Measurements from ENCODE around the gene PIANP. TPM values are rescaled to one million over a fixed set of nuclear protein-coding genes. Genes with fewer than 3 reads are reported as not detected.
"Not testable (repeated sequence)": the region's sequence is repeated elsewhere in the genome, so short reads cannot be mapped to it uniquely, and the experiment has no call there.

PIANP gene, protein sequence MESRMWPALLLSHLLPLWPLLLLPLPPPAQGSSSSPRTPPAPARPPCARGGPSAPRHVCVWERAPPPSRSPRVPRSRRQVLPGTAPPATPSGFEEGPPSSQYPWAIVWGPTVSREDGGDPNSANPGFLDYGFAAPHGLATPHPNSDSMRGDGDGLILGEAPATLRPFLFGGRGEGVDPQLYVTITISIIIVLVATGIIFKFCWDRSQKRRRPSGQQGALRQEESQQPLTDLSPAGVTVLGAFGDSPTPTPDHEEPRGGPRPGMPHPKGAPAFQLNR
- total RNA-seq, result 0.36 and 5.5 TPM in 2 replicates
- 4.1 and 5.0 TPM in 2 replicates for polyA plus RNA-seq

DNA sequence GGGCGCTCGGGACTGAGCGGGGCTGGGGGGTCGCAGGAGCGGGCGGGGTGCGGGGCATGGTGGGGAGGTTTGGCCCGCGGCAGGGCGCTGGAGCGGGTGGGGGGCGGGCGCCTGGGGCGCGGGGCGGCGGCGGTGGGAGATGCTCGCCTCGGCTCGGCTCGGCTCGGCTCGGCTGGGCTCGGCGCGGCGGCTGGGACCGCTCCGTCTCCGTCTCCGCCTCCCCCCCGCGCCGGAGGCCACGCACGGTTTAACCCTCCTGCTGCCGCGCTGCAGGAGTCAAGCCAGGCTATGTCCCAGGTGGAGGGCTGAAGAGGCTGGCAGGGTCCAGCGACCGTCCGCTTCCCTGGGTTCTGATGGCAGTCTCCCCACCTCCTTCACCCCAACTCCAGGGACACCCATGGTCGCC, at the start of gene PIANP:
TSS of gene PIANP (minus strand) at position 170 of the 406 bp plus-strand sequence. CDS start 2,754 bp downstream, outside the sequence.
- Histone ChIP-seq H3K9me3 (ENCODE audit: low read depth) (no peaks in the 10 kb centered on the region), H3K27ac (no peak within 1 kb of the TSS), H3K4me1 (ENCODE audit: low read depth) (peaks cover 5% of the 10 kb centered on the region), H3K36me3 (no peaks in the 10 kb centered on the region), H3K4me3 (peak within 1 kb of the TSS; percentile 71), H3K27me3 (peaks cover 40% of the 10 kb centered on the region)
- TF ChIP-seq, protein P1, sequence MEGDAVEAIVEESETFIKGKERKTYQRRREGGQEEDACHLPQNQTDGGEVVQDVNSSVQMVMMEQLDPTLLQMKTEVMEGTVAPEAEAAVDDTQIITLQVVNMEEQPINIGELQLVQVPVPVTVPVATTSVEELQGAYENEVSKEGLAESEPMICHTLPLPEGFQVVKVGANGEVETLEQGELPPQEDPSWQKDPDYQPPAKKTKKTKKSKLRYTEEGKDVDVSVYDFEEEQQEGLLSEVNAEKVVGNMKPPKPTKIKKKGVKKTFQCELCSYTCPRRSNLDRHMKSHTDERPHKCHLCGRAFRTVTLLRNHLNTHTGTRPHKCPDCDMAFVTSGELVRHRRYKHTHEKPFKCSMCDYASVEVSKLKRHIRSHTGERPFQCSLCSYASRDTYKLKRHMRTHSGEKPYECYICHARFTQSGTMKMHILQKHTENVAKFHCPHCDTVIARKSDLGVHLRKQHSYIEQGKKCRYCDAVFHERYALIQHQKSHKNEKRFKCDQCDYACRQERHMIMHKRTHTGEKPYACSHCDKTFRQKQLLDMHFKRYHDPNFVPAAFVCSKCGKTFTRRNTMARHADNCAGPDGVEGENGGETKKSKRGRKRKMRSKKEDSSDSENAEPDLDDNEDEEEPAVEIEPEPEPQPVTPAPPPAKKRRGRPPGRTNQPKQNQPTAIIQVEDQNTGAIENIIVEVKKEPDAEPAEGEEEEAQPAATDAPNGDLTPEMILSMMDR (IDR thresholded peaks at IDR 0.05; ENCODE audit: low read depth, low read length), result no peak
- peak; percentile 40 to 81 for DNase-seq (ENCODE audit: low read depth in 1 of 2, low spot score in 1 of 2)

DNA sequence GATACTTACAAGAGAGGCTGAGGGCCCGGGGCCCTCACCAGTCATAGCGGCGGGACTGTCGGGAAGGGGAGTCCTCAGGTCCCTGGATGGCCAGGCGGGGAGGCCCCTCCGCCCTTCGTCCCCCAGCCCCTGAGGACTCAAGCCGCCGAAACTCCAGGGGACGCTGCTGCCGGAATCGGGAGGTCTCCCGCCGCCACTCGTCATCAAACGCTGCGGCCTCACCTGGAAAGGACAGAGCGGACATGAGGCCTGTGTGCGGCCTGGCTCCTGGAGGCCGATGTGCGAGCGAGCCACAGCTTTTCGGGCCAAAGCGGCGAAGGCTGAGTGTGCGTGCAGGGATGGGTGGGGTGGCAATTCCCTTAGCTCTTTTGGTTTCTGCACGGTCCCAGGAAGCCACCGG, 48.1 kb upstream of the PIANP start:
- Histone ChIP-seq H3K9me3 (ENCODE audit: low read depth) (no peaks in the 10 kb centered on the region), H3K27me3 (no peaks in the 10 kb centered on the region), H3K27ac (no peak overlapping the region), H3K4me3 (no peak overlapping the region), H3K4me1 (ENCODE audit: low read depth) (peaks cover under 1% of the 10 kb centered on the region), H3K36me3 (peaks cover 52% of the 10 kb centered on the region)
- no peak for DNase-seq (ENCODE audit: low read depth in 1 of 2, low spot score in 1 of 2)
- TF ChIP-seq, protein P1 (IDR thresholded peaks at IDR 0.05; ENCODE audit: low read depth, low read length), result no peak

DNA sequence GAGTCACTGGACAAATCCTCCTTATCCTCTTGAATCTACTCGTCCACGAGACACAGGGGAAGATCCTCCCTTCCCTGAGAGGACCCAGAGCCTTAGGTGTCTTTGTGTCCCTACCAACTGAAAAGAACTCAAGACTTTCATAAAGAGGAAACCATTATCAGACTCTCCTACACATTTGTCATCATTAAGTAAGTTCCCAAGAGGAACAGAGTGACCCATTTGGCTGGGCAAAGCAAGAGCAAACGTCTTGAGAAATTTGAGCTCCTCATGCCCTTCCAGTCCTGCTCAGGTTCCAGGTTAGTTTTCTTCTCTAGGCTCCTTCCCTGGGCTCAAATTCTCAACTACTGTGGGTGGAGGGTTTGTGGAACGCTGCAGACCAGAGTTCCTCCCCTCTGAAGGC, 46.6 kb upstream of the PIANP start:
- H3K27me3 ChIP-seq, result no peaks in the 10 kb centered on the region
- TF ChIP-seq, protein P1 (IDR thresholded peaks at IDR 0.05; ENCODE audit: low read depth, low read length), result no peak
- DNase-seq (ENCODE audit: low read depth in 1 of 2, low spot score in 1 of 2), result no peak
- H3K4me1 ChIP-seq (ENCODE audit: low read depth), result no peaks in the 10 kb centered on the region
- H3K4me3 ChIP-seq, result no peak overlapping the region
- no peaks in the 10 kb centered on the region for H3K9me3 ChIP-seq (ENCODE audit: low read depth)
- H3K27ac ChIP-seq, result peak overlapping the region; percentile 4
- H3K36me3 ChIP-seq, result peaks cover 52% of the 10 kb centered on the region

DNA sequence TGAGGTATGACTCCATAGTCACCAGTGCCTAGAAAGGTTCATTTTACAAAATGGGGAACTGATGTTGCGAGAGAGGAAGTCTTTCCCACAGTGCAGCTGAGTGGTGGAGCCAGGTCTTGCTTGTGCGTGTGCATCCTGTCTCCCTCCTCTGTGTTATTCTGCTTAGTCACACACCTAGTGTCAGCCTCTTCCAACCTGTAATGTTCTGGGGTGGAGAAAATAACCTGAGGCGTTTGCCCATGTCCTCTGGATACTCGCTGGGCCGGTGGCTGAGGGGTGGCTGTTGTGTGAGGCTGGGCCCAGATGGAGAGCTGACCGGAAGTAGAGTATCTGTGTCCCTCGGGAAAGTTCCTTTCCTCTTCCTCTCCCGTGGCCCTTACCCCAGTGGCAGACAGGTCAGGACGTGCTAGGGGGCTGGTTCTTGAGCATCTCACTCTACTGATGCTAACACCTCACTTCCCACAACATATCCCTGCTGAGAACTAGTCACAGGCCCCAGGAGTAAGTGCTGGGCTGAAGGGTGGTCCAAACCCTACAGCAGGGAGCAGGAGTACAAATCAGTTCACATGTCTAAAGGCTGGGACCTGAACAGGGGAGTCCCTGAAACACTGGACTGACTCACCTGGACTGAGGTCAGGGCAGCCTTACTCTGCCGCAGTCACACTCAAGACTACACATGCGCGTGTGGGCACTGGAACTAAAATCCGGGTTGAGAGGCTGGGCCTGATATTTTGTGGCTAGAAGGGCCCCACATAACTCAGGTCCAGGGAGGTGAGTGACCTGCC, 45.3 kb upstream of the PIANP start:
- no peaks in the 10 kb centered on the region for H3K9me3 ChIP-seq (ENCODE audit: low read depth)
- DNase-seq (ENCODE audit: low read depth in 1 of 2, low spot score in 1 of 2), result no peak
- TF ChIP-seq, protein P1 (IDR thresholded peaks at IDR 0.05; ENCODE audit: low read depth, low read length), result no peak
- no peaks in the 10 kb centered on the region for H3K4me1 ChIP-seq (ENCODE audit: low read depth)
- no peak overlapping the region for H3K27ac ChIP-seq
- no peaks in the 10 kb centered on the region for H3K27me3 ChIP-seq
- no peak overlapping the region for H3K4me3 ChIP-seq
- H3K36me3 ChIP-seq, result peaks cover 42% of the 10 kb centered on the region

DNA sequence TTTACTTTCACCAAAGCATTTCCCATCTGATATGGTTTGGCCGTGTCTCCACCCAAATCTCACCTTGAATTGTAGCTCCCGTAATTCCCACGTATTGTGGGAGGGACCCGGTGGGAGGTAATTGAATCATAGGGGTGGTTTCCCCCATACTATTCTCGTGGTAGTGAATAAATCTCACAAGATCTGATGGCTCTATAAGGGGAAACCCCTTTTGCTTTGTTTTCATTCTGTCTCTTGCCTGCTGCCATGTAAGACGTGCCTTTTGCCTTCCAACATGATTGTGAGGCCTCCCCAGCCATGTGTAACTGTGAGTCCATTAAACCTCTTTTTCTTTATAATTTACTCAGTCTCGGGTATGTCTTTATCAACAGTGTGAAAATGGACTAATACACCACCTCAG, 42.7 kb upstream of the PIANP start:
- not testable (repeated sequence) for H3K27me3 ChIP-seq; H3K4me3 ChIP-seq; DNase-seq (ENCODE audit: low read depth in 1 of 2, low spot score in 1 of 2); H3K27ac ChIP-seq; H3K9me3 ChIP-seq (ENCODE audit: low read depth); H3K4me1 ChIP-seq (ENCODE audit: low read depth)
- H3K36me3 ChIP-seq, result peaks cover 18% of the 10 kb centered on the region

DNA sequence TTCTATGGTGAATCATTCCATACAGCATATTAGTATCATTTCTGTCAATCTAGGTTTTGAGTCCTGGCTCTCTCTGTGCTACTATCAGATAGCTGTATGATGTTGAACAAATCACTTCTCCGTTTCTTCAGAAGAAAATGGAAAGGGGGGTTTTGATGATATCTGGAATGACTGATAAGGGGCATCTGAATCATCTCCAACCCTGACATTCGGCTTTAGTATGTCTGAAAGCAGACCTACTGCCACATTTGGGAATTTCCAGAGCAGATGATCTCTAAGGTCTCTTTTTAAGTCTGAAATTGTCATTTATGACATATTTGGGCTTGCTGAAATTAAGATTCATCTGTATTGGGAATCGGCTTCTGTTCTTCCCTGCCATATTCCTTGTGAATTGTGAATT, 42.2 kb upstream of the PIANP start:
- no peak for DNase-seq (ENCODE audit: low read depth in 1 of 2, low spot score in 1 of 2)
- no peaks in the 10 kb centered on the region for H3K4me1 ChIP-seq (ENCODE audit: low read depth)
- H3K36me3 ChIP-seq, result peaks cover 13% of the 10 kb centered on the region
- H3K27me3 ChIP-seq, result no peaks in the 10 kb centered on the region
- no peak overlapping the region for H3K27ac ChIP-seq
- TF ChIP-seq, protein P1 (IDR thresholded peaks at IDR 0.05; ENCODE audit: low read depth, low read length), result no peak
- no peak overlapping the region for H3K4me3 ChIP-seq
- no peaks in the 10 kb centered on the region for H3K9me3 ChIP-seq (ENCODE audit: low read depth)

DNA sequence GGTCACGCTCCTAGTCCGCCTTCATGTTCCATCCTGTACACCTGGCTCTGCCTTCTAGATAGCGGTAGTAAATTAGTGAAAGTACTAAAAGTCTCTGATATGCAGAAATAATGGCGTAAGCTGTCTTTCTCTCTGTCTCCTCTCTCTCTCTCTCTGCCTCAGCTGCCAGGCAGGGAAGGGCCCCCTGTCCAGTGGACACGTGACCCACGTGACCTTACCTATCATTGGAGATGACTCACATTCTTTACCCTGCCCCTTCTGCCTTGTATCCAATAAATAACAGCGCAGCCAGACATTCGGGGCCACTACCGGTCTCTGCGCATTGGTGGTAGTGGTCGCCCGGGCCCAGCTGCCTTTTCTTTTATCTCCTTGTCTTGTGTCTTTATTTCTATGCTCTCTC, 41.5 kb upstream of the PIANP start:
- H3K27ac ChIP-seq; H3K9me3 ChIP-seq (ENCODE audit: low read depth); H3K27me3 ChIP-seq; H3K4me1 ChIP-seq (ENCODE audit: low read depth); H3K4me3 ChIP-seq; H3K36me3 ChIP-seq; DNase-seq (ENCODE audit: low read depth in 1 of 2, low spot score in 1 of 2): not testable (repeated sequence)

Measured in cardiac muscle cell (in vitro differentiated cells and primary cell).